B cell (primary cell): Measurements from ENCODE around the gene FBXO8. TPM values are rescaled to one million over a fixed set of nuclear protein-coding genes. Genes with fewer than 3 reads are reported as not detected.

Experiments used
- ATAC-seq: fragments of 200-7000 bp; cut with Tn5 transposase; one replicate; pipeline ENCODE4 v1.10.0; 2021; ENCODE audit warnings: low read depth, mild to moderate bottlenecking, moderate number of reproducible peaks, moderate library complexity
- CTCF ChIA-PET: fragments of 350-600 bp; sonication (Branson Sonifier 250); formaldehyde crosslinking; loops from one replicate; lab custom pipeline; 2021; ENCODE audit warnings: antibody characterized with exemption, inconsistent platforms; lab: Charles Lee
- POLR2A ChIA-PET: fragments of 350-600 bp; sonication (Branson Sonifier 250); formaldehyde crosslinking; loops from one replicate; lab custom pipeline; 2021; ENCODE audit warnings: antibody characterized with exemption; lab: Charles Lee
- DNase-seq: peaks from one replicate; pipeline ENCODE4 v3.0.0; 2013
- H2AFZ ChIP-seq: 2 replicates; pipeline ENCODE4 v1.6.1; 2012; ENCODE audit warnings: mild to moderate bottlenecking, low read depth, low read length; ENCODE audit not compliant: insufficient read depth, poor library complexity, severe bottlenecking
- H3K27ac ChIP-seq, 2 donors: 1 replicate in 1 of 2; 2 replicates in 1 of 2; pipeline ENCODE4 v1.5.1; 2012 to 2013; ENCODE audit warnings: low read length in 2 of 2, mild to moderate bottlenecking in 2 of 2, moderate library complexity in 1 of 2
- H3K27me3 ChIP-seq, 4 experiments: fragments of 200-600 bp in 1 of 4; sonication (generic) in 1 of 4; replicated peaks in 1 of 4; 1 replicate in 2 of 4; 2 replicates in 2 of 4; pipeline versions ENCODE4 v1.6.1 to v1.7.0; 2013 to 2016; ENCODE audit warnings: low read length in 3 of 4, mild to moderate bottlenecking in 2 of 4, mixed read lengths in 1 of 4, moderate library complexity in 1 of 4; ENCODE audit not compliant: insufficient read depth in 4 of 4, control insufficient read depth in 3 of 4; ENCODE audit errors: control extremely low read depth in 1 of 4
- H3K36me3 ChIP-seq, 2 experiments: replicated peaks in 1 of 2; 1 replicate in 1 of 2; 2 replicates in 1 of 2; pipeline versions ENCODE4 v1.6.1 to v1.7.1; 2013; ENCODE audit warnings: low read length in 1 of 2; ENCODE audit not compliant: insufficient read depth in 2 of 2, control insufficient read depth in 1 of 2; ENCODE audit errors: control extremely low read depth in 1 of 2, extremely low read depth in 1 of 2
- H3K4me1 ChIP-seq, 2 donors: fragments of 200-600 bp in 1 of 2; sonication (generic) in 1 of 2; 1 replicate in 1 of 2; 2 replicates in 1 of 2; pipeline versions ENCODE4 v1.5.1 to v1.6.1; 2013 to 2017; ENCODE audit warnings: low read length in 2 of 2; ENCODE audit not compliant: control insufficient read depth in 2 of 2, insufficient read depth in 2 of 2
- H3K4me2 ChIP-seq: replicated peaks from 2 replicates; pipeline ENCODE3; 2012; ENCODE audit warnings: mild to moderate bottlenecking, low read depth, low read length; ENCODE audit not compliant: poor library complexity, severe bottlenecking
- H3K4me3 ChIP-seq, 5 experiments: fragments of 200-600 bp in 1 of 5; sonication (generic) in 1 of 5; 1 replicate in 3 of 5; 2 replicates in 2 of 5; pipeline versions ENCODE4 v1.5.1 to v1.7.0; 2011 to 2016; ENCODE audit warnings: low read length in 4 of 5, mild to moderate bottlenecking in 4 of 5, low read depth in 2 of 5, control low read depth in 1 of 5, moderate library complexity in 1 of 5; ENCODE audit not compliant: insufficient read depth in 1 of 5; ENCODE audit errors: control extremely low read depth in 1 of 5, extremely low read depth in 1 of 5
- H3K79me2 ChIP-seq: fragments of 200-600 bp; sonication (generic); one replicate; pipeline ENCODE4 v1.6.0; 2016; ENCODE audit warnings: low read length; ENCODE audit not compliant: control insufficient read depth, insufficient read depth
- H3K9ac ChIP-seq: fragments of 200-600 bp; sonication (generic); 2 replicates; pipeline ENCODE4 v1.6.1; 2017; ENCODE audit warnings: mild to moderate bottlenecking, low read length, moderate library complexity
- H3K9me3 ChIP-seq, 3 donors: one replicate each; pipeline versions ENCODE4 v1.6.1 to v1.7.1; 2013; ENCODE audit warnings: low read length in 2 of 3; ENCODE audit not compliant: control insufficient read depth in 2 of 3, insufficient read depth in 1 of 3; ENCODE audit errors: control extremely low read depth in 1 of 3
- H4K20me1 ChIP-seq: 2 replicates; pipeline ENCODE4 v1.6.0; 2012; ENCODE audit warnings: mild to moderate bottlenecking, low read length; ENCODE audit not compliant: insufficient read depth, control insufficient read depth, poor library complexity, severe bottlenecking
- H3K27ac Mint-ChIP-seq: one replicate; pipeline ENCODE4 v1.8.0; 2021; ENCODE audit warnings: mixed read lengths
- H3K27me3 Mint-ChIP-seq: one replicate; pipeline ENCODE4 v1.8.0; 2021; ENCODE audit warnings: mixed read lengths
- H3K4me1 Mint-ChIP-seq: one replicate; pipeline ENCODE4 v1.8.0; 2021; ENCODE audit warnings: mixed read lengths
- H3K4me3 Mint-ChIP-seq: one replicate; pipeline ENCODE4 v1.8.0; 2021; ENCODE audit warnings: mixed read lengths
- H3K9me3 Mint-ChIP-seq: one replicate; pipeline ENCODE4 v1.8.0; 2022; ENCODE audit warnings: mixed read lengths; ENCODE audit not compliant: insufficient read depth
- CTCF ChIP-seq: fragments of 200-600 bp; IDR thresholded peaks from one replicate; pipeline ENCODE4 v1.8.0; 2022; ENCODE audit warnings: antibody characterized with exemption, mild to moderate bottlenecking
- EZH2 ChIP-seq: IDR thresholded peaks from 2 replicates; pipeline ENCODE4 v1.6.1; 2012; ENCODE audit warnings: borderline replicate concordance, low read depth, mild to moderate bottlenecking, moderate library complexity, low read length; ENCODE audit not compliant: insufficient read depth, poor library complexity, severe bottlenecking
- WGBS: methylation state at CpG from one replicate; pipeline ENCODE4 v1.1.5; 2013; ENCODE audit warnings: missing lambda C conversion rate; ENCODE audit not compliant: insufficient coverage; 5-methylcytosine and 5-hydroxymethylcytosine counted together
- intact Hi-C: fragments of 100-400 bp; cut with micrococcal nuclease; formaldehyde crosslinking; loops from one replicate; pipeline ENCODE4 v1.10.0; 2022
- polyA plus RNA-seq: library from polyadenylated mRNA; depleted of rRNA; stranded (reverse); fragments of >200 nt; gene quantifications from 2 replicates; pipeline ENCODE4 v1.2.3, GENCODE V29; 2012
- total RNA-seq, 2 donors: library from RNA; stranded (reverse); fragments of 120-200 nt in 1 of 2; gene quantifications; 1 replicate in 1 of 2; 2 replicates in 1 of 2; pipeline versions ENCODE4 v1.2.3 to v1.2.4, GENCODE V29; 2013 to 2022

FBXO8 gene
- total and polyA plus RNA-seq, 2 donors (not counting 1 experiment from before 2014, with no cell fraction given) = 11.6 to 22.4 TPM

GRCh38 chr4:174198828-174199227, 84.6 kb downstream of the FBXO8 start:
- Histone ChIP-seq H3K27me3 (peaks cover 0 to 2% (median 0%) of the 10 kb centered on the region in 4 experiments), H3K27ac (no peak overlapping the region)

GRCh38 chr4:174198396-174198795, 85.1 kb downstream of the FBXO8 start:
- WGBS = no CpG with 5 or more reads among the region's 1 CpG
- CTCF ChIA-PET = no interaction called here
- ATAC-seq (no peak), DNase-seq (no peak)
- Histone ChIP-seq H4K20me1 (no peaks in the 10 kb centered on the region), H3K36me3 (no peaks in the 10 kb centered on the region), H3K9ac (no peak overlapping the region), H3K27me3 (peaks cover 0 to 2% (median 0%) of the 10 kb centered on the region in 4 experiments), H3K4me1 (no peaks in the 10 kb centered on the region), H3K9me3 (no peaks in the 10 kb centered on the region), H3K27ac (no peak overlapping the region), H3K4me2 (no peak overlapping the region), H3K79me2 (no peaks in the 10 kb centered on the region), H3K4me3 (no peak overlapping the region), H2AFZ (no peak overlapping the region)
- Mint-ChIP-seq H3K27me3 (peaks cover 15% of the 10 kb centered on the region), H3K4me3 (no peak overlapping the region), H3K27ac (no peak overlapping the region), H3K9me3 (no peaks in the 10 kb centered on the region), H3K4me1 (no peaks in the 10 kb centered on the region)
- no peak for TF ChIP-seq CTCF
- TF ChIP-seq EZH2 = no peak
- intact Hi-C loops = no loop called here
- POLR2A ChIA-PET = no interaction called here

More at GRCh38 chr4:174198828-174199227, 84.6 kb downstream of the FBXO8 start:
- Mint-ChIP-seq H3K4me3 (no peak overlapping the region), H3K9me3 (no peaks in the 10 kb centered on the region), H3K27me3 (peaks cover 14% of the 10 kb centered on the region), H3K4me1 (no peaks in the 10 kb centered on the region), H3K27ac (no peak overlapping the region)
- Histone ChIP-seq H4K20me1 (no peaks in the 10 kb centered on the region), H3K4me1 (no peaks in the 10 kb centered on the region), H3K4me3 (no peak overlapping the region), H3K79me2 (no peaks in the 10 kb centered on the region), H3K9ac (no peak overlapping the region), H2AFZ (no peak overlapping the region), H3K4me2 (no peak overlapping the region), H3K9me3 (no peaks in the 10 kb centered on the region), H3K36me3 (no peaks in the 10 kb centered on the region)
- ChIA-PET CTCF (no interaction called here), POLR2A (no interaction called here)
- intact Hi-C loops = no loop called here
- WGBS = 87% methylated on average over 3 of the region's 4 CpGs
- TF ChIP-seq EZH2 (no peak), CTCF (no peak)
- DNase-seq (no peak), ATAC-seq (no peak)
